Astrocyte (in vitro differentiated cells and primary cell): ENCODE results near the gene AVEN. TPM values are rescaled to one million over a fixed set of nuclear protein-coding genes. Genes with fewer than 3 reads are reported as not detected.

Source experiments
- DNase-seq: peaks from one replicate; pipeline ENCODE4 v3.0.0-alpha.2; 2010; ENCODE audit warnings: low read depth
- FAIRE-seq: peaks from 2 replicates; lab custom pipeline; 2011; peaks lifted over from hg19 to GRCh38; lab: Jason Lieb, UNC
- H2AFZ ChIP-seq: 2 replicates; pipeline ENCODE4 v1.6.0; 2012; ENCODE audit warnings: low read depth, low read length, inconsistent platforms
- H3K27ac ChIP-seq: 2 replicates; pipeline ENCODE4 v1.5.1; 2011; ENCODE audit warnings: low read depth, low read length, inconsistent platforms
- H3K27me3 ChIP-seq: 2 replicates; pipeline ENCODE4 v1.6.0; 2011; ENCODE audit warnings: low read length, inconsistent platforms; ENCODE audit not compliant: insufficient read depth
- H3K36me3 ChIP-seq: 2 replicates; pipeline ENCODE4 v1.5.1; 2011; ENCODE audit warnings: low read length, inconsistent platforms; ENCODE audit not compliant: insufficient read depth
- H3K4me1 ChIP-seq: 2 replicates; pipeline ENCODE4 v1.5.1; 2011; ENCODE audit warnings: low read length, inconsistent platforms; ENCODE audit not compliant: insufficient read depth
- H3K4me2 ChIP-seq: 2 replicates; pipeline ENCODE4 v1.6.0; 2012; ENCODE audit warnings: low read length, inconsistent platforms
- H3K4me3 ChIP-seq: 2 replicates; pipeline ENCODE4 v1.5.1; 2011; ENCODE audit warnings: low read depth, mild to moderate bottlenecking, low read length, inconsistent platforms; ENCODE audit not compliant: insufficient read depth
- H3K79me2 ChIP-seq: 2 replicates; pipeline ENCODE4 v1.6.0; 2012; ENCODE audit warnings: mild to moderate bottlenecking, low read length, inconsistent platforms; ENCODE audit not compliant: insufficient read depth
- H3K9ac ChIP-seq: 2 replicates; pipeline ENCODE4 v1.6.0; 2012; ENCODE audit warnings: mild to moderate bottlenecking, low read length, inconsistent platforms
- H3K9me3 ChIP-seq: 2 replicates; pipeline ENCODE4 v1.5.1; 2012; ENCODE audit warnings: low read depth, mild to moderate bottlenecking, low read length, inconsistent platforms; ENCODE audit not compliant: insufficient read depth
- H4K20me1 ChIP-seq: 2 replicates; pipeline ENCODE4 v1.6.0; 2012; ENCODE audit warnings: low read length, inconsistent platforms; ENCODE audit not compliant: insufficient read depth
- H3K27ac Mint-ChIP-seq: one replicate; pipeline ENCODE4 v1.8.0; 2021; ENCODE audit warnings: mild to moderate bottlenecking, mixed read lengths; ENCODE audit not compliant: unreplicated experiment
- H3K27me3 Mint-ChIP-seq: one replicate; pipeline ENCODE4 v1.8.0; 2021; ENCODE audit warnings: low read depth, mixed read lengths; ENCODE audit not compliant: unreplicated experiment
- H3K36me3 Mint-ChIP-seq: one replicate; pipeline ENCODE4 v1.8.0; 2021; ENCODE audit warnings: low read depth, mixed read lengths; ENCODE audit not compliant: unreplicated experiment
- H3K4me1 Mint-ChIP-seq: one replicate; pipeline ENCODE4 v1.8.0; 2021; ENCODE audit warnings: low read depth, mixed read lengths; ENCODE audit not compliant: unreplicated experiment
- H3K4me3 Mint-ChIP-seq: one replicate; pipeline ENCODE4 v1.8.0; 2021; ENCODE audit warnings: mild to moderate bottlenecking, moderate library complexity, mixed read lengths; ENCODE audit not compliant: unreplicated experiment
- H3K9me3 Mint-ChIP-seq: one replicate; pipeline ENCODE4 v1.8.0; 2021; ENCODE audit warnings: mild to moderate bottlenecking, mixed read lengths; ENCODE audit not compliant: unreplicated experiment
- CTCF ChIP-seq: IDR thresholded peaks from 2 replicates; pipeline ENCODE4 v1.5.1; 2011; ENCODE audit warnings: low read depth, mild to moderate bottlenecking, inconsistent platforms, low read length, moderate library complexity; ENCODE audit not compliant: insufficient read depth
- EZH2 ChIP-seq: IDR thresholded peaks from 2 replicates; pipeline ENCODE4 v1.6.1; 2012; ENCODE audit warnings: mild to moderate bottlenecking, low read length, inconsistent platforms; ENCODE audit not compliant: insufficient read depth
- total RNA-seq: library from RNA; stranded (reverse); gene quantifications from 2 replicates; pipeline ENCODE4 v1.2.1, GENCODE V29; 2021

AVEN gene
- total RNA-seq, 1 donor from 2014 or later: 34.1 TPM

- Histone ChIP-seq H3K4me3 (no peak overlapping the region), H3K4me1 (peaks cover 16% of the 10 kb centered on the region), H3K79me2 (no peaks in the 10 kb centered on the region), H3K27ac (no peak overlapping the region), H4K20me1 (no peaks in the 10 kb centered on the region), H3K9ac (no peak overlapping the region), H3K9me3 (no peaks in the 10 kb centered on the region), H2AFZ (no peak overlapping the region), H3K4me2 (no peak overlapping the region), H3K36me3 (no peaks in the 10 kb centered on the region), H3K27me3 (no peaks in the 10 kb centered on the region)
- FAIRE-seq (no peak), DNase-seq (no peak)
- TF ChIP-seq EZH2 (no peak), CTCF (no peak)
- H3K4me1 Mint-ChIP-seq: peaks cover 17% of the 10 kb centered on the region
- H3K9me3 Mint-ChIP-seq: no peaks in the 10 kb centered on the region
- H3K27me3 Mint-ChIP-seq: no peaks in the 10 kb centered on the region
- H3K36me3 Mint-ChIP-seq: no peaks in the 10 kb centered on the region
- no peak overlapping the region for H3K4me3 Mint-ChIP-seq
- no peak overlapping the region for H3K27ac Mint-ChIP-seq
Observed at GRCh38 chr15:34059476-34059875, 20.5 kb upstream of the AVEN start.

- Histone ChIP-seq H3K27me3 (no peaks in the 10 kb centered on the region), H3K27ac (peak overlapping the region; percentile 78), H2AFZ (peak overlapping the region; percentile 22), H3K36me3 (no peaks in the 10 kb centered on the region), H3K4me3 (no peak overlapping the region), H3K9me3 (no peaks in the 10 kb centered on the region), H3K4me2 (peak overlapping the region; percentile 74), H3K9ac (peak overlapping the region; percentile 56), H3K79me2 (no peaks in the 10 kb centered on the region), H3K4me1 (peaks cover 16% of the 10 kb centered on the region), H4K20me1 (no peaks in the 10 kb centered on the region)
- H3K4me1 Mint-ChIP-seq: peaks cover 17% of the 10 kb centered on the region
- H3K36me3 Mint-ChIP-seq: peaks cover 3% of the 10 kb centered on the region
- no peaks in the 10 kb centered on the region for H3K27me3 Mint-ChIP-seq
- DNase-seq: no peak
- H3K9me3 Mint-ChIP-seq: peaks cover 14% of the 10 kb centered on the region
- peak overlapping the region; percentile 92 for H3K27ac Mint-ChIP-seq
- H3K4me3 Mint-ChIP-seq: no peak overlapping the region
- TF ChIP-seq CTCF: no peak
- FAIRE-seq: peak; percentile 85
Observed at GRCh38 chr15:34056911-34057310, 17.9 kb upstream of the AVEN start.

- Histone ChIP-seq H3K79me2 (no peaks in the 10 kb centered on the region), H3K36me3 (no peaks in the 10 kb centered on the region), H3K4me2 (peak overlapping the region; percentile 74), H3K27me3 (no peaks in the 10 kb centered on the region), H2AFZ (peak overlapping the region; percentile 22), H4K20me1 (no peaks in the 10 kb centered on the region), H3K4me1 (peaks cover 16% of the 10 kb centered on the region), H3K4me3 (peak overlapping the region; percentile 7), H3K9me3 (no peaks in the 10 kb centered on the region), H3K27ac (peak overlapping the region; percentile 78), H3K9ac (peak overlapping the region; percentile 56)
- Mint-ChIP-seq H3K36me3 (peaks cover 9% of the 10 kb centered on the region), H3K4me1 (peaks cover 17% of the 10 kb centered on the region), H3K27me3 (no peaks in the 10 kb centered on the region), H3K4me3 (no peak overlapping the region), H3K9me3 (peaks cover 22% of the 10 kb centered on the region), H3K27ac (peak overlapping the region; percentile 92)
- DNase-seq (peak; percentile 93), FAIRE-seq (peak; percentile 92)
- no peak for TF ChIP-seq CTCF
Observed at GRCh38 chr15:34055868-34056595, 17.0 kb upstream of the AVEN start.
